Spleen (tissue), 7 donors: ENCODE data around the gene HGFAC.
"Not testable (repeated sequence)": the region's sequence is repeated elsewhere in the genome, so short reads cannot be mapped to it uniquely, and the experiment has no call there.

Experiments
- POLR2AphosphoS5 ChIP-seq, 3 donors: sonication (generic); formaldehyde crosslinking; IDR thresholded peaks; one replicate each; pipeline ENCODE4 v1.5.1; 2017; ENCODE audit warnings: antibody characterized with exemption in 3 of 3
- TF ChIP-seq, protein P1 (sequence below), 11 experiments: fragments of 200-600 bp in 7 of 11; fragments of 450-650 bp in 4 of 11; sonication (generic) in 4 of 11; IDR thresholded peaks in 8 of 11; conservative IDR thresholded peaks in 3 of 11; 1 replicate in 7 of 11; 2 replicates in 4 of 11; pipeline versions ENCODE4 v1.4.0 to v1.8.0; 2016 to 2021; ENCODE audit warnings: antibody characterized with exemption in 11 of 11, inconsistent platforms in 4 of 11, mild to moderate bottlenecking in 1 of 11
- donor health status: DM: no; HTN: no; CAD: no; lungs with moderate emphysema.
- donor health status: DM: no; HTN: no; CAD: no.
- donor health status: DM: no; HTN: no; CAD: no.

DNA sequence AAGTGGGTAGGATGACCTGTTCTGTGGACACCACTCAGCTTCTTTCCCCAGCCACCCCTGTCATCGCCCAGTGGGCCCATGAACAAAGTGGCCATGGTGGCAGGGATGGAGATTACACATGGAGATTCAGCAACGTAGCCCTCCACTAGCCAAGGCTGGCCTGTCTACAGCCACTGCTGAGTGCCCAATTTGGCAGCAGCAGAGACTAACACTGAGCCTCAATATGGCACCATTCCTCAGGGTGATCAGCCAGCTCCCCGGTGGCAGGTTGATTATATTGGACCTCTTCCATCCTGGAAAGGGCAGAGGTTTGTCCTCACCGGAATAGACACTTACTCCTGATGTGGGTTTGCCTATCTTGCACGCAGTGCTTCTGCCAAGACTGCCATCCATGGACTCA is 17.4 kb downstream of the HGFAC start:
- TF ChIP-seq, protein P1, sequence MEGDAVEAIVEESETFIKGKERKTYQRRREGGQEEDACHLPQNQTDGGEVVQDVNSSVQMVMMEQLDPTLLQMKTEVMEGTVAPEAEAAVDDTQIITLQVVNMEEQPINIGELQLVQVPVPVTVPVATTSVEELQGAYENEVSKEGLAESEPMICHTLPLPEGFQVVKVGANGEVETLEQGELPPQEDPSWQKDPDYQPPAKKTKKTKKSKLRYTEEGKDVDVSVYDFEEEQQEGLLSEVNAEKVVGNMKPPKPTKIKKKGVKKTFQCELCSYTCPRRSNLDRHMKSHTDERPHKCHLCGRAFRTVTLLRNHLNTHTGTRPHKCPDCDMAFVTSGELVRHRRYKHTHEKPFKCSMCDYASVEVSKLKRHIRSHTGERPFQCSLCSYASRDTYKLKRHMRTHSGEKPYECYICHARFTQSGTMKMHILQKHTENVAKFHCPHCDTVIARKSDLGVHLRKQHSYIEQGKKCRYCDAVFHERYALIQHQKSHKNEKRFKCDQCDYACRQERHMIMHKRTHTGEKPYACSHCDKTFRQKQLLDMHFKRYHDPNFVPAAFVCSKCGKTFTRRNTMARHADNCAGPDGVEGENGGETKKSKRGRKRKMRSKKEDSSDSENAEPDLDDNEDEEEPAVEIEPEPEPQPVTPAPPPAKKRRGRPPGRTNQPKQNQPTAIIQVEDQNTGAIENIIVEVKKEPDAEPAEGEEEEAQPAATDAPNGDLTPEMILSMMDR (IDR thresholded peaks at IDR 0.05 in 8 of 11, conservative IDR thresholded peaks at IDR 0.05 in 3 of 11): not testable (repeated sequence)
- TF ChIP-seq POLR2AphosphoS5 (IDR thresholded peaks at IDR 0.05): not testable (repeated sequence)
